ENCODE data around the gene MEIOB.
"Not testable (repeated sequence)": the region's sequence is repeated elsewhere in the genome, so short reads cannot be mapped to it uniquely, and the experiment has no call there.

The MEIOB gene

DNA sequence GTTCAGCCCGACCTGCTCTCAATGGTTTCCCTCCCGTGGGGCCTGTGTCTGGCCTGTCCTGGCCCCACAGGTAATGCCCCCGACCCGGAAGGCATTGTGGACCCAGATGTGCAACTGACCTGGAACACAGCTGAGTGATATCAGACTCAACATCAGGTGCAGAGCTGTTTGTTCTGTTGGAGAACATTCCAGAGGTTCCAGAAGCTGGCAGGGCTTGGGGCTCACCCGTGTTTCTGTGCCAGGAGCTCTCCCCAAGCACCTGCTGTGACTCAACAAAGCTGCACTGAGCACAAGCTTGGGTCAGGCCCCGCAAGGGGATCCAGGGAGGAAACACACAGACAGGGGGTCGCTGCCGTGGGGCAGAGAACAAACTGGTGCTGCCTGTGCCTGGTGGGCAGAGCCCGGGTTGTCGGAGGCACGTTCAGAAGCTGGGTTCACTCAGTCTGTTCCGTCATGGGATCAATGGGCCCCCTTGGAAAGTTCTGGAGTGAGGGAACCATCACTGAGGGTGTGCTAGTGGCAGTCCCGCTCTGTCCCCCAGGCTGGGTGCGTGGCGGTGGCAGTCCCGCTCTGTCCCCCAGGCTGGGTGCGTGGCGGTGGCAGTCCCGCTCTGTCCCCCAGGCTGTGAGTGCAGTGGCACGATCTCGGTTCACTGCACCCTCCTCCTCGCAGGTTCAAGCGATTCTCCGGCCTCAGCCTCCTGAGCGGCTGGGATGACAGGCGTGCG is 24.1 kb upstream of the MEIOB start:
- 86 to 87% methylated on average over 27 of the region's 27 CpGs for WGBS, 2 experiments
- no peaks in the 10 kb centered on the region for H3K4me1 ChIP-seq (ENCODE audit: control insufficient read depth, insufficient read depth, low read length)

DNA sequence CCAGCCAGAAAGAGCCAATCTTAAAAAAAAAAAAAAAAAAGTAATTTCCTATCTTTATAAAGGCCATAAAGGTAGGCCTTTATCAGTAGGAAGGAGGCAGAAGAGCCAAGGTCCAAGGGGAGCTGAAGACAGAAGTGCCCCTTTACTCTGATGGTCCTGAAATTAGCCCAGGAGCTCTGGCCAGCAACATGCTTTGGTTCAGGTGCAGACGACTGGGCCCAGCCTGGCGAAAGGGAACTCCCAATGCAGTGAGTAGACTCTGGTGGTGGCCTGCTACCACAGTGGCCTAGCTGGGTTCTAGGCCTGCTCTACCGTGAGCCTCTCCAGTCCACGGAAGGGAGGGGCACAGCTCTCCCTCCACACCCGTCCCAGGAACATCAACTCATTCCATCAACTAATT is 23.1 kb upstream of the MEIOB start:
- 87% methylated on average over 5 of the region's 5 CpGs for WGBS, 2 experiments
- H3K27ac ChIP-seq (ENCODE audit: insufficient read depth, low read depth, low read length, poor library complexity, severe bottlenecking): no peak overlapping the region
- H3K27me3 ChIP-seq (ENCODE audit: control insufficient read depth, insufficient read depth, low read length, poor library complexity, severe bottlenecking): peaks cover 2% of the 10 kb centered on the region
- H3K4me1 ChIP-seq (ENCODE audit: control insufficient read depth, insufficient read depth, low read length): no peaks in the 10 kb centered on the region
- no peaks in the 10 kb centered on the region for H3K36me3 ChIP-seq (ENCODE audit: control insufficient read depth, insufficient read depth, low read length)
- no peak overlapping the region for H3K4me3 ChIP-seq (ENCODE audit: insufficient read depth, low read depth, low read length)
- H3K9me3 ChIP-seq (ENCODE audit: control insufficient read depth, low read length): no peaks in the 10 kb centered on the region

More for the DNA sequence above, 24.1 kb upstream of the MEIOB start:
- H3K4me3 ChIP-seq (ENCODE audit: insufficient read depth, low read depth, low read length): no peak overlapping the region
- no peaks in the 10 kb centered on the region for H3K36me3 ChIP-seq (ENCODE audit: control insufficient read depth, insufficient read depth, low read length)
- H3K27ac ChIP-seq (ENCODE audit: insufficient read depth, low read depth, low read length, poor library complexity, severe bottlenecking): no peak overlapping the region
- H3K27me3 ChIP-seq (ENCODE audit: control insufficient read depth, insufficient read depth, low read length, poor library complexity, severe bottlenecking): no peaks in the 10 kb centered on the region
- H3K9me3 ChIP-seq (ENCODE audit: control insufficient read depth, low read length): no peaks in the 10 kb centered on the region

DNA sequence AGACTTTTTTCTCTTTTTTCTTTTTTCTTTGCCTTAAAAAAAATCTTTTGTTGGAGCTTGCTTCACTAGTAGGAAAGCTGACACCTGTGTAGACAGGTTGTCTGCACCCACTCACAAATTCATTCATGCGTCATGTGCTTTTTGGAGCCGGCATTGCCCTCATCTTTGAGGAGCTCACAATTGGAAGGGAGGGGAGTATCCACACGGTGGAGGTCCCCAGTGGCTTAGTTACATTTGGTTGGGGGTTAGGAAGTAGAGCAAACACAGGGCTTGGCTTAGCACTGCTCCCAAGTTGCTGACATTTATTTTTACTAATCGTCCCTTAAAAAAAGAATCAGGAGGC is 18.7 kb upstream of the MEIOB start:
- Histone ChIP-seq H3K4me3 (ENCODE audit: insufficient read depth, low read depth, low read length) (no peak overlapping the region), H3K27ac (ENCODE audit: insufficient read depth, low read depth, low read length, poor library complexity, severe bottlenecking) (no peak overlapping the region), H3K9me3 (ENCODE audit: control insufficient read depth, low read length) (no peaks in the 10 kb centered on the region), H3K4me1 (ENCODE audit: control insufficient read depth, insufficient read depth, low read length) (no peaks in the 10 kb centered on the region), H3K36me3 (ENCODE audit: control insufficient read depth, insufficient read depth, low read length) (no peaks in the 10 kb centered on the region), H3K27me3 (ENCODE audit: control insufficient read depth, insufficient read depth, low read length, poor library complexity, severe bottlenecking) (peaks cover 7% of the 10 kb centered on the region)
- 54 to 70% methylated on average over 4 of the region's 4 CpGs for WGBS, 2 experiments

DNA sequence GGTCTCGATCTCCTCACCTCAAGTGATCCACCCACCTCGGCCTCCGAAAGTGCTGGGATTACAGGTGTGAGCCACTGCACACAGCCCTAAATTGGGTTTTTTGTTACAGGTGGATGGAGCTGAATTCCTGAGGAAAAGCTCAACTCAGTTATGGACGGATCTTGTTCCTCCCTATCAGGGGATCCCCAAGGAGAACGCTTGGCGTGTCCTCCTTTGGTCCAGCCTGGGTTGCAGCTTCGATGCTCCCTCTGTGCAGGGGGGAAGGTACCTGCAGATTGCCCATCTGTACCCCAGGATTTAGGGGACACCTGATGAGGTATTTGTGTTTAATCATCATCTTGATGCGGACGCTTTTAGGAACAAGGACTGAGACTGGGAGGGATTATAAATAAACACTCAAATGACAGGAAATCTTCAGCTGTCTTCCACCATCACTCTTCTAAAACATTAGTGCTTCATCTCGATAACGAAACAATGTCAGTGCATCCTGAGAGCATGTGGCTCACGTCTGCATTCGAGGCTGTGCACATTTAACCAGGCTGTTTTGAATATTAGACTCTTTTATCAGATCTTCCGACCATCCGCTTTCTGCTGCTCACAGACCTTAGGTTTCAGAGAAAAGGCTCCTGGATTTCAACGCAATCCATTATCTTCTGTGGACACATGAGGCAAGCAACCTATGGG is 18.2 kb upstream of the MEIOB start:
- no peaks in the 10 kb centered on the region for H3K4me1 ChIP-seq (ENCODE audit: control insufficient read depth, insufficient read depth, low read length)
- no peak overlapping the region for H3K4me3 ChIP-seq (ENCODE audit: insufficient read depth, low read depth, low read length)
- no peaks in the 10 kb centered on the region for H3K36me3 ChIP-seq (ENCODE audit: control insufficient read depth, insufficient read depth, low read length)
- 84 to 90% methylated on average over 14 to 16 of the region's 16 CpGs for WGBS, 2 experiments
- H3K9me3 ChIP-seq (ENCODE audit: control insufficient read depth, low read length): no peaks in the 10 kb centered on the region
- H3K27ac ChIP-seq (ENCODE audit: insufficient read depth, low read depth, low read length, poor library complexity, severe bottlenecking): no peak overlapping the region
- peaks cover 7% of the 10 kb centered on the region for H3K27me3 ChIP-seq (ENCODE audit: control insufficient read depth, insufficient read depth, low read length, poor library complexity, severe bottlenecking)

DNA sequence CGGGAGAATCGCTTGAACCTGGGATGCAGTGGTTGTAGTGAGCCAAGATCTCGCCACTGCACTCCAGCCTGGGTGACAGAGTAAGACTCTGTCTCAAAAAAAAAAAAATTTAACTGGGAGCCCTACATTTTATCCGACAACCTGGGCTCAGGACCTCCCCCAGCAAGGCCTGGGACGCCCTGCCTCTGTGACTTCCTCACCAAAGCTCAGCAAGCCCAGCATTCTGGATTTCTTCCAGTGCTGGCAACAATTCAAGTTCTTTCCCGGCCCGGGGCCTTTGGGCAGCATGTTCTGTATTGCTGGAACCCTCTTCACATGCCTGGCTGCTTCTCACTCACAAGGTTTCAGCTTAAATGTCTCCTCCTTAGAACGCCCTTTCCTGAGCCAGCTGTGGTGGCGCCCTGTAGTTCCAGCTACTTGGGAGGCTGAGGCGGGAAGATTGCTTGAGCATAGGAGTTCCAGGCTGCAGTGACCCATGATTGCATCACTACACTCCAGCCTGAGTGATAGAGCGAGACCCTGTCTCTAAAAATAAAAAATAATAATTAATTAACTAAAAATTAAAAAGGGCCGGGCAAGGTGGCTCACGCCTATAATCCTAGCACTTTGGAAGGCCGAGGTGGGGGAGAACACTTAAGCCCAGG is 15.9 kb upstream of the MEIOB start:
- Histone ChIP-seq H3K4me1 (ENCODE audit: control insufficient read depth, insufficient read depth, low read length) (no peaks in the 10 kb centered on the region), H3K9me3 (ENCODE audit: control insufficient read depth, low read length) (no peaks in the 10 kb centered on the region), H3K4me3 (ENCODE audit: insufficient read depth, low read depth, low read length) (no peak overlapping the region), H3K27me3 (ENCODE audit: control insufficient read depth, insufficient read depth, low read length, poor library complexity, severe bottlenecking) (peaks cover 7% of the 10 kb centered on the region), H3K27ac (ENCODE audit: insufficient read depth, low read depth, low read length, poor library complexity, severe bottlenecking) (no peak overlapping the region), H3K36me3 (ENCODE audit: control insufficient read depth, insufficient read depth, low read length) (no peaks in the 10 kb centered on the region)
- 94% methylated on average over 13 of the region's 14 CpGs for WGBS, 2 experiments

DNA sequence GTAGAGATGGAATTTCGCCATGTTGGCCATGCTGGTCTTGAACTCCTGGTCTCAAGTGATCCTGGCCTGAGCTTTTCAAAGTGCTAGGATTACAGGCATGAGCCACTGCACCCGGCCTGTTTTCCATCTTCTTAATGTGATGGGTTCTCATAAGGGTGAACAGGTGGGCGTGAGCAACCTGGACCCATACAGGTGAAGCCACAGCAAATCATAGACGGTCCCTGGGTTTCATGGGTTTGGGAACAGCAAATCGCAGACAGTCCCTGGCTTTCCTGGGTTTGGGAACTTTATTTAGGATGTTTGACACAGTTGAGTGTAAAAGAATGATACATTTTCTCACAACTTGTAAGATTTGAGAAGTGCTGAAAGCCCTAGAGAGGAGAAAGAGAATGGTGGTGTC is 12.9 kb upstream of the MEIOB start:
- H3K36me3 ChIP-seq (ENCODE audit: control insufficient read depth, insufficient read depth, low read length): no peaks in the 10 kb centered on the region
- no peak overlapping the region for H3K4me3 ChIP-seq (ENCODE audit: insufficient read depth, low read depth, low read length)
- no peaks in the 10 kb centered on the region for H3K9me3 ChIP-seq (ENCODE audit: control insufficient read depth, low read length)
- H3K4me1 ChIP-seq (ENCODE audit: control insufficient read depth, insufficient read depth, low read length): no peaks in the 10 kb centered on the region
- no peak overlapping the region for H3K27ac ChIP-seq (ENCODE audit: insufficient read depth, low read depth, low read length, poor library complexity, severe bottlenecking)
- H3K27me3 ChIP-seq (ENCODE audit: control insufficient read depth, insufficient read depth, low read length, poor library complexity, severe bottlenecking): peaks cover 4% of the 10 kb centered on the region
- WGBS, 2 experiments: 88 to 89% methylated on average over 5 of the region's 5 CpGs

DNA sequence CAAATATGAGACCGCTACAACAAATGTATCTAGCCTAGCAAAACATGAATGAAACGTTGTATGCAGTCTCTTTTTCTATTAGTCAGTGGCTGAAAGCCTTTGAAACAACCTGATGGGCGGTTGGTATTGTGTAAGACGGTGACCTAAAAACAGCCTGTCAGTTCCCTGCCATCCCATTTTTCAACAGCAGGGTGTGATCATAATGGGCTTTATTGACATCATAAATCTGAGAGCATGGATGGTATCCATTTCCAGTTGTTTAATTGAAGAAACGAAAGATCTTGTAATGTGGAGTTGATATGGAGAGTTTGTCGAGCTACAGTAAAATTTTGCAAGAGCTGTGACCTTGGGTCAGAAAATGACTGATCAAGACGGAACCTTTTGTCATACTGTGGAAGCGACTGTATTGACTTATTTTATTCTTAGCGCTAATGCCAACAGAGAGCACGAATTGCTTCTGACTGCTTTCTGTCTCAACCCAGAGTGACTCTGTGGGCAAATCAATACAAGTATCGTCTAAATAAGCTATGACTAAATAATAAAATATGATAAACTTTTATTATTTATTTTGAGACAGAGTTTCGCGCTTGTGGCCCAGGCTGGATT is 12.3 kb upstream of the MEIOB start:
- no peaks in the 10 kb centered on the region for H3K36me3 ChIP-seq (ENCODE audit: control insufficient read depth, insufficient read depth, low read length)
- no peaks in the 10 kb centered on the region for H3K4me1 ChIP-seq (ENCODE audit: control insufficient read depth, insufficient read depth, low read length)
- no peak overlapping the region for H3K4me3 ChIP-seq (ENCODE audit: insufficient read depth, low read depth, low read length)
- no peaks in the 10 kb centered on the region for H3K9me3 ChIP-seq (ENCODE audit: control insufficient read depth, low read length)
- no peak overlapping the region for H3K27ac ChIP-seq (ENCODE audit: insufficient read depth, low read depth, low read length, poor library complexity, severe bottlenecking)
- WGBS, 2 experiments: 73 to 78% methylated on average over 12 of the region's 13 CpGs
- H3K27me3 ChIP-seq (ENCODE audit: control insufficient read depth, insufficient read depth, low read length, poor library complexity, severe bottlenecking): no peaks in the 10 kb centered on the region

DNA sequence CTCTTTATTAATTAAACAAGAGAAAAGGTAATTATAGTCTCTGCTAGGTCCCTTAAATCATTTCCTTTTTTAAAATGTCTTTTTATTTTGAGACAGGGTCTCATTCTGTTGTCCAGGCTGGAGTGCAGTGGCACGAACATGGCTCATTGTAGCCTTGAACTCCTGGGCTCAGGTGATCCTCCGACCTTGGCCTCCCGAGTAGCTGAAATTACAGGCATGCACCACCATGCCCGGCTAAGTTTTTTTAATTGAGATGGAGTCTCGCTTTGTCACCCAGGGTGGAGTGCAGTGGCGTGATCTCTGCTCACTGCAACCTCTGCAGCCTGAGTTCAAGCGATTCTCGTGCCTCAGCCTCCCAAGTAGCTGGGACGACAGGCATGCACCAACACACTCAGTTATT is 9.2 kb upstream of the MEIOB start:
- not testable (repeated sequence) for H3K4me3 ChIP-seq (ENCODE audit: insufficient read depth, low read depth, low read length); H3K9me3 ChIP-seq (ENCODE audit: control insufficient read depth, low read length); H3K4me1 ChIP-seq (ENCODE audit: control insufficient read depth, insufficient read depth, low read length); H3K36me3 ChIP-seq (ENCODE audit: control insufficient read depth, insufficient read depth, low read length); H3K27ac ChIP-seq (ENCODE audit: insufficient read depth, low read depth, low read length, poor library complexity, severe bottlenecking)
- WGBS, 2 experiments: 90 to 92% methylated on average over 9 of the region's 9 CpGs
- H3K27me3 ChIP-seq (ENCODE audit: control insufficient read depth, insufficient read depth, low read length, poor library complexity, severe bottlenecking): peaks cover 12% of the 10 kb centered on the region

DNA sequence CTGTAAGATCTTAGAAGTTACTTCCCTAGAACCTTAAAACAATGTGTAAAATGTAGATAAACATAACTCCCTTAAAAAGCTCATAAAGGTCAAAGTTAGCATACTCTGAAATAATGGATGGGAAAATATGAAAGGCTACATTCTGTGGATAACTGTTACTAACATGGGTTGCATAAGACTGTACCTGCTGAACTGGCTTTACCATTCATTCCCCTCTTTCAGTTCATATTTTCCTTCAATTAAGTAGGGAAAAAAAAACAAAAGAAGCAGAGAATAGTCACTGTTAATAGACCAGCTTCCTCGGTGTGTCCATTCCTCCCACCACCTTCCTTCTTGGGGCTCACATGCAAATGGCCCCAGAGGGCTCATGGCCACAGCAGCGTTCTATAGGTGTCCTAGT is 7.5 kb upstream of the MEIOB start:
- WGBS, 2 experiments: 47 to 51% methylated on average over 2 of the region's 2 CpGs
- H3K9me3 ChIP-seq (ENCODE audit: control insufficient read depth, low read length): no peaks in the 10 kb centered on the region
- no peak overlapping the region for H3K27ac ChIP-seq (ENCODE audit: insufficient read depth, low read depth, low read length, poor library complexity, severe bottlenecking)
- H3K36me3 ChIP-seq (ENCODE audit: control insufficient read depth, insufficient read depth, low read length): no peaks in the 10 kb centered on the region
- H3K4me3 ChIP-seq (ENCODE audit: insufficient read depth, low read depth, low read length): no peak overlapping the region
- H3K27me3 ChIP-seq (ENCODE audit: control insufficient read depth, insufficient read depth, low read length, poor library complexity, severe bottlenecking): peaks cover 17% of the 10 kb centered on the region
- H3K4me1 ChIP-seq (ENCODE audit: control insufficient read depth, insufficient read depth, low read length): no peaks in the 10 kb centered on the region

DNA sequence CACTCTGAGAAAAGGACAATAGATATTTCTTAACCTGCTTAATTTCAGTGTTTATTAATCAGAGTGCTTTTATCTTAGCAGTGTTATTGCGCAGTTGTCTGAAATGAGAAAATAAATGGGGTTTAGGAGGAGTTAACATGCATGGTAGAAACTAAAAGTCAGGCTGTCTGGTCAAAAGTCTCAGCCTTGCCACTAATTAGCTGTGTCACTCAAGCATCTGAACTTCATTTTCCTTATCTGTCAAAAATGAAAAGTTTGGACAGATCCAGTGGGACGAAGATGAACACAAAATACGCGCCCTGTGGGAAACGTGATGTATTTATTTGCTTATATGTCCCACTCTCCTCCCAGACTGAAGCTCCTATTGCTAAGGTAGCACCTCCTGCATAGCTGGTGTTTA is 6.3 kb upstream of the MEIOB start:
- H3K4me1 ChIP-seq (ENCODE audit: control insufficient read depth, insufficient read depth, low read length): no peaks in the 10 kb centered on the region
- no peaks in the 10 kb centered on the region for H3K9me3 ChIP-seq (ENCODE audit: control insufficient read depth, low read length)
- WGBS, 2 experiments: 87 to 94% methylated on average over 5 of the region's 5 CpGs
- H3K4me3 ChIP-seq (ENCODE audit: insufficient read depth, low read depth, low read length): no peak overlapping the region
- H3K36me3 ChIP-seq (ENCODE audit: control insufficient read depth, insufficient read depth, low read length): no peaks in the 10 kb centered on the region
- peaks cover 28% of the 10 kb centered on the region for H3K27me3 ChIP-seq (ENCODE audit: control insufficient read depth, insufficient read depth, low read length, poor library complexity, severe bottlenecking)
- no peak overlapping the region for H3K27ac ChIP-seq (ENCODE audit: insufficient read depth, low read depth, low read length, poor library complexity, severe bottlenecking)

Data from ectodermal cell (in vitro differentiated cells).